Activated naive CD4-positive, alpha-beta T cell treated with anti-CD3 and anti-CD28 coated beads, Interleukin-2, amount 50 U/mL, for 16 hours (primary cell): ENCODE data around the gene SLC25A23.
A peak's percentile ranks its signal among the peaks of the same experiment; 100 is the strongest.
"Not testable (repeated sequence)": the region's sequence is repeated elsewhere in the genome, so short reads cannot be mapped to it uniquely, and the experiment has no call there.

Experiments used
- DNase-seq: peaks from one replicate; pipeline ENCODE4 v3.0.0-alpha.2; 2020

Gene SLC25A23

GRCh38 chr19:6455924-6456323, 3.7 kb downstream of the SLC25A23 start:
- no peak for DNase-seq

- DNase-seq, result no peak
These were observed 5.5 kb downstream of the SLC25A23 start for GRCh38 chr19:6453951-6454565.

GRCh38 chr19:6452899-6453298, 6.7 kb downstream of the SLC25A23 start:
- no peak for DNase-seq

GRCh38 chr19:6452223-6452614, 7.4 kb downstream of the SLC25A23 start:
- no peak for DNase-seq

GRCh38 chr19:6451583-6452222, 7.9 kb downstream of the SLC25A23 start:
- DNase-seq, result no peak

GRCh38 chr19:6450166-6450565, 9.4 kb downstream of the SLC25A23 start:
- no peak for DNase-seq

GRCh38 chr19:6448045-6448444, 11.5 kb downstream of the SLC25A23 start:
- no peak for DNase-seq

- no peak for DNase-seq
These were observed 13.1 kb downstream of the SLC25A23 start for GRCh38 chr19:6446452-6446851.

GRCh38 chr19:6443986-6444385, 15.6 kb downstream of the SLC25A23 start:
- no peak for DNase-seq

- no peak for DNase-seq
These were observed 17.4 kb downstream of the SLC25A23 start for GRCh38 chr19:6442087-6442688.

GRCh38 chr19:6440905-6441304, 18.7 kb downstream of the SLC25A23 start:
- DNase-seq, result no peak

GRCh38 chr19:6439743-6440142, 19.8 kb downstream of the SLC25A23 start:
- no peak for DNase-seq

GRCh38 chr19:6433663-6434062, 25.9 kb downstream of the SLC25A23 start, which contains the start of gene SLC25A41:
Gene SLC25A41, minus strand, starts transcription at chr19:6433763. Its CDS starts 70 bp downstream, at chr19:6433693.
- DNase-seq, result no peak

- DNase-seq, result no peak
These were observed 26.4 kb downstream of the SLC25A23 start for GRCh38 chr19:6433165-6433564.

- DNase-seq, result no peak
These were observed 27.7 kb downstream of the SLC25A23 start for GRCh38 chr19:6431891-6432290.

- no peak for DNase-seq
These were observed 30.0 kb downstream of the SLC25A23 start for GRCh38 chr19:6429419-6430221.

GRCh38 chr19:6428692-6429418, 30.7 kb downstream of the SLC25A23 start:
- DNase-seq, result not testable (repeated sequence)

- no peak for DNase-seq
These were observed 32.5 kb downstream of the SLC25A23 start for GRCh38 chr19:6427131-6427530.

GRCh38 chr19:6425732-6426620, 33.6 kb downstream of the SLC25A23 start:
- DNase-seq, result no peak

- peak; percentile 99 for DNase-seq
These were observed 34.5 kb downstream of the SLC25A23 start for GRCh38 chr19:6424939-6425731.
